ENCODE measurements around the gene THSD7B. TPM values are rescaled to one million over a fixed set of nuclear protein-coding genes. Genes with fewer than 3 reads are reported as not detected.

THSD7B gene
- total and polyA plus RNA-seq, 9 of the 15 experiments (the other 6 are each of a cell fraction or from before 2014, with no cell fraction given): not detected

- TF ChIP-seq SMARCC2 (IDR thresholded peaks at IDR 0.05; ENCODE audit: low read depth): no peak
- no peak for TF ChIP-seq BRD4 (IDR thresholded peaks at IDR 0.05)
- no peak for TF ChIP-seq LARP7 (IDR thresholded peaks at IDR 0.05)
- TF ChIP-seq ZNF79 (CRISPR knock-in tag; IDR thresholded peaks at IDR 0.05; ENCODE audit: low read depth): no peak
- no peak for TF ChIP-seq SIN3B (IDR thresholded peaks at IDR 0.05; ENCODE audit: low read depth)
- TF ChIP-seq NR4A1 (CRISPR knock-in tag; IDR thresholded peaks at IDR 0.05): no peak
- no peak for TF ChIP-seq NR4A1 (tag; IDR thresholded peaks at IDR 0.05)
- TF ChIP-seq, protein P1, sequence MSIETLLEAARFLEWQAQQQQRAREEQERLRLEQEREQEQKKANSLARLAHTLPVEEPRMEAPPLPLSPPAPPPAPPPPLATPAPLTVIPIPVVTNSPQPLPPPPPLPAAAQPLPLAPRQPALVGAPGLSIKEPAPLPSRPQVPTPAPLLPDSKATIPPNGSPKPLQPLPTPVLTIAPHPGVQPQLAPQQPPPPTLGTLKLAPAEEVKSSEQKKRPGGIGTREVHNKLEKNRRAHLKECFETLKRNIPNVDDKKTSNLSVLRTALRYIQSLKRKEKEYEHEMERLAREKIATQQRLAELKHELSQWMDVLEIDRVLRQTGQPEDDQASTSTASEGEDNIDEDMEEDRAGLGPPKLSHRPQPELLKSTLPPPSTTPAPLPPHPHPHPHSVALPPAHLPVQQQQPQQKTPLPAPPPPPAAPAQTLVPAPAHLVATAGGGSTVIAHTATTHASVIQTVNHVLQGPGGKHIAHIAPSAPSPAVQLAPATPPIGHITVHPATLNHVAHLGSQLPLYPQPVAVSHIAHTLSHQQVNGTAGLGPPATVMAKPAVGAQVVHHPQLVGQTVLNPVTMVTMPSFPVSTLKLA (conservative IDR thresholded peaks at IDR 0.05): no peak
Observed at GRCh38 chr2:137202318-137202717, 437.0 kb downstream of the THSD7B start (continued).

GRCh38 chr2:137205324-137205723 is 440.0 kb downstream of the THSD7B start:
- Histone ChIP-seq H2AFZ (ENCODE audit: low read depth, low read length) (no peak overlapping the region), H3K9me1 (ENCODE audit: control insufficient read depth, insufficient read depth, low read length) (no peaks in the 10 kb centered on the region), H3K4me3 (no peak overlapping the region), H3K27me3 (ENCODE audit: control insufficient read depth in 2 of 2, insufficient read depth in 2 of 2, low read length in 2 of 2) (no peaks in the 10 kb centered on the region), H3K79me2 (ENCODE audit: control insufficient read depth, insufficient read depth, low read length) (no peaks in the 10 kb centered on the region), H3K9me3 (replicated peaks; ENCODE audit: control insufficient read depth, insufficient read depth, low read depth, low read length) (peaks cover 2% of the 10 kb centered on the region; the same call in 1 of the 2 replicates), H3K4me2 (ENCODE audit: insufficient read depth, low read length) (no peak overlapping the region), H3K9ac (ENCODE audit: insufficient read depth in 1 of 2, low read depth in 2 of 2, low read length in 2 of 2) (no peak overlapping the region), H4K20me1 (replicated peaks; ENCODE audit: control insufficient read depth, insufficient read depth, low read length) (no peaks in the 10 kb centered on the region), H3K27ac (ENCODE audit: extremely low read depth, low read depth, low read length) (no peak overlapping the region), H3K36me3 (ENCODE audit: control insufficient read depth, insufficient read depth, low read length) (no peaks in the 10 kb centered on the region), H3K4me1 (replicated peaks in 1 of 2; ENCODE audit: control insufficient read depth in 2 of 2, insufficient read depth in 2 of 2, low read length in 2 of 2) (no peaks in the 10 kb centered on the region)
- ATAC-seq (no peak), FAIRE-seq (no peak), DNase-seq (ENCODE audit: extremely low read depth in 1 of 4, low spot score in 3 of 4) (no peak)
- BruUV-seq (replicated peaks): no TSS peak
- in situ Hi-C loops (cut with MboI): no loop called here
- WGBS (ENCODE audit: insufficient coverage, low coverage, missing lambda C conversion rate): 0% methylated on average over 3 of the region's 3 CpGs
- intact Hi-C loops (cut with micrococcal nuclease): no loop called here
- CTCF ChIA-PET (ENCODE audit: low intra/inter-chr PET ratio): no interaction called here
- POLR2A ChIA-PET: no interaction called here
- TF ChIP-seq RUNX1 (IDR thresholded peaks at IDR 0.05; ENCODE audit: low read depth) (no peak), TBP (optimal IDR thresholded peaks at IDR 0.05; ENCODE audit: low read depth, low read length) (no peak), JUND (IDR thresholded peaks at IDR 0.05; ENCODE audit: borderline replicate concordance, low read depth, low read length) (no peak), JUND (tag; IDR thresholded peaks at IDR 0.05; ENCODE audit: borderline replicate concordance, low read depth, low read length) (no peak), ZNF3 (CRISPR knock-in tag; IDR thresholded peaks at IDR 0.05) (no peak), GTF3C2 (IDR thresholded peaks at IDR 0.05; ENCODE audit: borderline replicate concordance, extremely low read depth, insufficient read length) (no peak), PPARD (CRISPR knock-in tag; IDR thresholded peaks at IDR 0.05) (no peak), TRIM24 (IDR thresholded peaks at IDR 0.05) (no peak), ZNF668 (CRISPR knock-in tag; IDR thresholded peaks at IDR 0.05) (no peak), ADNP (tag; IDR thresholded peaks at IDR 0.05) (no peak), SMC3 (conservative IDR thresholded peaks at IDR 0.05; ENCODE audit: insufficient read depth, low read depth, low read length) (no peak), SAFB (IDR thresholded peaks at IDR 0.05; ENCODE audit: borderline replicate concordance, low read depth, low read length) (no peak), ZNF431 (CRISPR knock-in tag; IDR thresholded peaks at IDR 0.05) (no peak), SUPT5H (IDR thresholded peaks at IDR 0.05) (no peak)

All from K562 (cell line).